ENCODE measurements around the gene TMEM217.

The TMEM217 gene

DNA sequence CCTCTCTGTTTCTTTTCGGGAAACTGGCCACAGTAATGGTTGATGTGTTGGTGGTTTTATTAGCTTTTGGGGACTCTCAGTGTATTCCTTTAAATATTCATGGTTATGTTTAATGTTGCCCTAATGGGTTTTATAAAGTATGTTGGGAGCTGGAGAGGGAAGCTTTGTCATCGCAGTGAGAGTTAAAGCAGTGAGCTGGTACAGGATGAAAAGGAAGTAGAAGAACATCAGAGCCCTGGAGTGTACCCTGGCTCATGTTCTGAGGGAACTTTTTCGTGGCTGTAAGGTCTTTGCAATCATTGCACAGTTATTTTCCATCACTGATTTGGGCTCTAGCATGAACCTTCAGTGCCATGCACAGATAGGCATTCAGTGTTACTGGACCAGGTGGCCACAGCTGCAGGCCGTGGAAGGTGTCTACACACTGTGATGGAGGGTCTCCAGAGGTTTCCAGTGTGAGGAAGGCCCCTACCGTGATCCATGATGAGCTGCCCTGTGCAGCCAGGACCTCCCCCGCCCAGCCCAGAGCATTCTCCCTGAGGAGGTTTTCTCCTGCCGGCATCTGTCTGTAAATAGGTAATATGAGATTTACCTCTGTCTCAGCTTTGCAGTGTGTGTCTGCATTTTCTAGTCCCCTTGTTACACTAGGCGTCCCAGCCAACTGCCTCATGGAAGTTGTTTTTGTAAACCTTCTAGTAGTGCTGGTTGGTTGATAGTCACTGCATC is 22.4 kb upstream of the TMEM217 start:
- Histone ChIP-seq H2AFZ (ENCODE audit: low read length) (no peak overlapping the region), H3K4me3 (ENCODE audit: low read length) (no peak overlapping the region), H3K9me2 (replicated peaks; ENCODE audit: insufficient read depth, low read length) (no peaks in the 10 kb centered on the region), H3K27ac (ENCODE audit: low read length) (no peak overlapping the region), H3K9ac (ENCODE audit: low read length) (no peak overlapping the region), H3K4me1 (ENCODE audit: low read length) (no peaks in the 10 kb centered on the region), H3K27me3 (replicated peaks; ENCODE audit: insufficient read depth, low read length) (no peaks in the 10 kb centered on the region), H4K20me1 (ENCODE audit: insufficient read depth, low read length) (no peaks in the 10 kb centered on the region), H3F3A (ENCODE audit: insufficient read depth, low read length) (no peaks in the 10 kb centered on the region), H3K36me3 (replicated peaks; ENCODE audit: insufficient read depth, low read length) (no peaks in the 10 kb centered on the region), H3K9me3 (replicated peaks; ENCODE audit: insufficient read depth, low read length) (no peaks in the 10 kb centered on the region), H3K79me2 (ENCODE audit: low read length) (no peaks in the 10 kb centered on the region), H3K4me2 (ENCODE audit: low read depth, low read length) (no peak overlapping the region)
- DNase-seq = no peak
- TF ChIP-seq, protein P1, sequence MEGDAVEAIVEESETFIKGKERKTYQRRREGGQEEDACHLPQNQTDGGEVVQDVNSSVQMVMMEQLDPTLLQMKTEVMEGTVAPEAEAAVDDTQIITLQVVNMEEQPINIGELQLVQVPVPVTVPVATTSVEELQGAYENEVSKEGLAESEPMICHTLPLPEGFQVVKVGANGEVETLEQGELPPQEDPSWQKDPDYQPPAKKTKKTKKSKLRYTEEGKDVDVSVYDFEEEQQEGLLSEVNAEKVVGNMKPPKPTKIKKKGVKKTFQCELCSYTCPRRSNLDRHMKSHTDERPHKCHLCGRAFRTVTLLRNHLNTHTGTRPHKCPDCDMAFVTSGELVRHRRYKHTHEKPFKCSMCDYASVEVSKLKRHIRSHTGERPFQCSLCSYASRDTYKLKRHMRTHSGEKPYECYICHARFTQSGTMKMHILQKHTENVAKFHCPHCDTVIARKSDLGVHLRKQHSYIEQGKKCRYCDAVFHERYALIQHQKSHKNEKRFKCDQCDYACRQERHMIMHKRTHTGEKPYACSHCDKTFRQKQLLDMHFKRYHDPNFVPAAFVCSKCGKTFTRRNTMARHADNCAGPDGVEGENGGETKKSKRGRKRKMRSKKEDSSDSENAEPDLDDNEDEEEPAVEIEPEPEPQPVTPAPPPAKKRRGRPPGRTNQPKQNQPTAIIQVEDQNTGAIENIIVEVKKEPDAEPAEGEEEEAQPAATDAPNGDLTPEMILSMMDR (IDR thresholded peaks at IDR 0.05; ENCODE audit: low read length) = no peak
- TF ChIP-seq EZH2phosphoT487 (IDR thresholded peaks at IDR 0.05; ENCODE audit: low read length) = no peak
- TF ChIP-seq EZH2 (optimal IDR thresholded peaks at IDR 0.05; ENCODE audit: low read depth, low read length) = no peak

GRCh38 chr6:37279366-37280134 is 21.6 kb upstream of the TMEM217 start:
- Histone ChIP-seq H3K79me2 (ENCODE audit: low read length) (peaks cover 1% of the 10 kb centered on the region; the same call in 1 of the 2 replicates), H2AFZ (ENCODE audit: low read length) (no peak overlapping the region), H3F3A (ENCODE audit: insufficient read depth, low read length) (no peaks in the 10 kb centered on the region), H3K4me1 (ENCODE audit: low read length) (no peaks in the 10 kb centered on the region), H3K4me3 (ENCODE audit: low read length) (no peak overlapping the region), H3K36me3 (replicated peaks; ENCODE audit: insufficient read depth, low read length) (no peaks in the 10 kb centered on the region), H3K9me3 (replicated peaks; ENCODE audit: insufficient read depth, low read length) (no peaks in the 10 kb centered on the region), H3K27me3 (replicated peaks; ENCODE audit: insufficient read depth, low read length) (no peaks in the 10 kb centered on the region), H3K9ac (ENCODE audit: low read length) (no peak overlapping the region), H3K9me2 (replicated peaks; ENCODE audit: insufficient read depth, low read length) (no peaks in the 10 kb centered on the region), H3K27ac (ENCODE audit: low read length) (no peak overlapping the region), H4K20me1 (ENCODE audit: insufficient read depth, low read length) (no peaks in the 10 kb centered on the region), H3K4me2 (ENCODE audit: low read depth, low read length) (no peak overlapping the region)
- TF ChIP-seq EZH2phosphoT487 (IDR thresholded peaks at IDR 0.05; ENCODE audit: low read length) (no peak), EZH2 (optimal IDR thresholded peaks at IDR 0.05; ENCODE audit: low read depth, low read length) (no peak)
- TF ChIP-seq, protein P1 (IDR thresholded peaks at IDR 0.05; ENCODE audit: low read length) = no peak
- no peak for DNase-seq

- no peaks in the 10 kb centered on the region for H4K20me1 ChIP-seq (ENCODE audit: insufficient read depth, low read length)
- H3K27ac ChIP-seq (ENCODE audit: low read length) = no peak overlapping the region
- H3K9me3 ChIP-seq (replicated peaks; ENCODE audit: insufficient read depth, low read length) = no peaks in the 10 kb centered on the region
- TF ChIP-seq EZH2phosphoT487 (IDR thresholded peaks at IDR 0.05; ENCODE audit: low read length) (no peak), EZH2 (optimal IDR thresholded peaks at IDR 0.05; ENCODE audit: low read depth, low read length) (no peak)
- TF ChIP-seq, protein P1 (IDR thresholded peaks at IDR 0.05; ENCODE audit: low read length) = no peak
- no peak overlapping the region for H3K4me2 ChIP-seq (ENCODE audit: low read depth, low read length)
- no peaks in the 10 kb centered on the region for H3K27me3 ChIP-seq (replicated peaks; ENCODE audit: insufficient read depth, low read length)
- no peaks in the 10 kb centered on the region for H3K9me2 ChIP-seq (replicated peaks; ENCODE audit: insufficient read depth, low read length)
- H3F3A ChIP-seq (ENCODE audit: insufficient read depth, low read length) = no peaks in the 10 kb centered on the region
- H3K79me2 ChIP-seq (ENCODE audit: low read length) = peaks cover 16% of the 10 kb centered on the region
- no peaks in the 10 kb centered on the region for H3K4me1 ChIP-seq (ENCODE audit: low read length)
- H3K9ac ChIP-seq (ENCODE audit: low read length) = no peak overlapping the region
- DNase-seq = no peak
- no peak overlapping the region for H2AFZ ChIP-seq (ENCODE audit: low read length)
- H3K36me3 ChIP-seq (replicated peaks; ENCODE audit: insufficient read depth, low read length) = no peaks in the 10 kb centered on the region
- no peak overlapping the region for H3K4me3 ChIP-seq (ENCODE audit: low read length)
Measured at GRCh38 chr6:37277001-37277409, 19.1 kb upstream of the TMEM217 start.

Data from MM.1S (cell line).